ENCODE results near the gene CCNF.

CCNF gene

GRCh38 chr16:2457946-2458345 lies 28.7 kb downstream of the CCNF start:
- no peak for DNase-seq

GRCh38 chr16:2458887-2459646 lies 29.8 kb downstream of the CCNF start:
- DNase-seq: no peak

- peak; percentile 93 for DNase-seq
Measured at GRCh38 chr16:2459647-2460390, 30.6 kb downstream of the CCNF start, which contains the start of gene TEDC2. TEDC2 (plus strand) TSS chr16:2460109; CDS start chr16:2460145, 36 bp downstream.

DNA sequence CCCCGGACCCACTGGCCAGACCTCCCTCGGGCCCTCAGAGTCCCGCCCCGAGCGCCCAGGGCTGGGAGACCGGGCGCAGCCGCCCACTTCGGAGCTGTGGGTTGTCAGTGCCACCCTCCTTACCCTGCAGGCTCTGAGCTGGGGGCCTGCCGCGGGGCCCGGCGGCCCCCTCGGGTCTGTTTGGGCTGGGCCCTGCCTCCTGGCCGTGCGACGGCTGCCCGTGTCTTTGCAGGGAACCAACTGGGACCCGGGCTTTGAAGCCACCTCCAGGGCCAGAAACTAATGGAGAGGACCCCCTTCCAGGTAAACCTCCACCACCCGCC lies 31.1 kb downstream of the CCNF start:
- no peak for DNase-seq

DNA sequence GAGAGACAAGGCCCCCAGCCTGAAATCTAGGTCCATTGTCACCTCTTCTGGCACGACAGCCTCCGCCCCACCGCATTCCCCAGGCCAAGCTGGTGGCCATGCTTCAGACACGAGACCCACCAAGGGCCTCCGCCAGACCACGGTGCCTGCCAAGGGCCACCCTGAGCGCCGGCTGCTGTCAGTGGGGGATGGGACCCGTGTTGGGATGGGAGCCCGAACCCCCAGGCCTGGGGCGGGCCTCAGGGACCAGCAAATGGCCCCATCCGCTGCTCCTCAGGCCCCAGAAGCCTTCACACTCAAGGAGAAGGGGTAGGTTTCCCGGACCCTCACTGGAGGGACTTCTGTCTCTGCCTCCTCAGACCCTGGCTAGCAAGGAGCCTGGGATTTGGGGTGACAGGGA lies 31.7 kb downstream of the CCNF start:
- DNase-seq: no peak

DNA sequence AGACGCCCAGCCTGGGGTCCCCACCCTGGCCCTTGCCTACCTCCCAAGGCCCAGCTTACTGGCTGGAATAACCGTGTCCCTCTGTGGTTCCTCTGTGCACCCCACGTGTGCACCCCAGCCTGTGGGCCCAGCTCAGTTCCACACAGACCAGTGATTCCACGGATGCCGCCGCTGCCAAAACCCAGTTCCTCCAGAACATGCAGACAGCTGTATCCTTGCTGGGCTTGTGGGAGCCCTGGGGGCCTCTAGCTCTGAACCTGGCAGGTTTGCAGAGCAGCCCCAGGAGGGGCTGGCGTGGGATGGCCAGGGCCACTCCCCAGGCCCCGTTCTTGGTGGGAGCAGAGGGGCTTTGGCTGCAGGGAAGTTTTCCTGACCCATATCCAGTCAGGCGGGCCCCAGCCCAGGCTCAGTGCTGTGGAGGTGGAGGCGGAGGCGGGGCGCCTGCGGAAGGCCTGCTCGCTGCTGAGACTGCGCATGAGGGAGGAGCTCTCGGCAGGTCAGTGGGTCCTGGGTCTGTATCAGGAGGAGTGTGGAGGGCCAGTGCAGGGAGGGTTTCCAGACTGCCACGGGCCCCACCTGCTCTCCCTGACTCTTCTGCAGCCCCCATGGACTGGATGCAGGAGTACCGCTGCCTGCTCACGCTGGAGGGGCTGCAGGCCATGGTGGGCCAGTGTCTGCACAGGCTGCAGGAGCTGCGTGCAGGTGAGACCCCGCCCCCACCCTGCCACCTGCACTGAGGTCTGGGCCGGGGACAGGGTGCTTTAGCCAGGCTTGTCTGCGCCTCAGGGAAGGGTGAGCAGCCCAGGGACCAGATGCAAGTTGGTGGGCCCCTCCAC lies 33.0 kb downstream of the CCNF start:
- DNase-seq: no peak

- no peak for DNase-seq
Measured at GRCh38 chr16:2464333-2464732, 35.1 kb downstream of the CCNF start.

GRCh38 chr16:2465653-2466415 lies 36.6 kb downstream of the CCNF start:
- DNase-seq: no peak

GRCh38 chr16:2466667-2467527 lies 37.6 kb downstream of the CCNF start:
- DNase-seq: no peak

DNA sequence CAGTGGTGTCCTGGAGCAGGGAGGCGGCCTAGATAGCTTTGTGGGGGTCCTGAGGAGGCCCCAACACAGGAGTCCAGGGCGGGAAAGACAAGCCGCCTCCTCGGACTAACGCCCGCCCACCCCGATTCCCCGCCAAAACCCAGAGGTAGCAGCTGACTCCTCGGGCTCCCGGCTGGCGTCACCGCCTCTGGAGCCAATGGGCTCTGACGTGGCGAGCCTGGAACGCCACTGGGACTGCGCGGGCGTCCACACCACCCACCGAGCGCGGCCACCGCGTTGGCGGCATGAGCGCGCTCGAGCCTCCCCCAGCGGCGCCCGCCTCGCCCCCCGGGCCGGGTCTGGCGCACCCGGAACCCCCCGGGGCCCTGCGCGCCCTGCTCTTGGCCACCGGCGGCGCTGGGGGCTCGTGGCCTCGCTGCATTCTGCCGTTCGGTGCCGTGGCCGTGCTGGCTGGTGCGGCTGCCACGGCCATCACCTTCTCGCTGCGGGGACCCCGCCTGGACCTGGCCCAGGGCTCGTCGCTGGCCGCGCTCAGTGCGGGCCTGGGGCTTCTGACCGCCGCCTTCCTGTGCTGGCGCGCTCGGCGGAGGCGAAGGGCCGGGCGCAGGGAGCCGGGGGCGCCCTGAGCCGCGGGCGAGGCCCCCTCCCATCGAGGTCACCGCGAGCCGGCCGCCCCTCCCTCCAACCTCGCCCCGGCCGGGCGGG lies 38.4 kb downstream of the CCNF start:
- peak; percentile 82 for DNase-seq

GRCh38 chr16:2468233-2468724 lies 39.0 kb downstream of the CCNF start:
- peak; percentile 83 for DNase-seq

DNA sequence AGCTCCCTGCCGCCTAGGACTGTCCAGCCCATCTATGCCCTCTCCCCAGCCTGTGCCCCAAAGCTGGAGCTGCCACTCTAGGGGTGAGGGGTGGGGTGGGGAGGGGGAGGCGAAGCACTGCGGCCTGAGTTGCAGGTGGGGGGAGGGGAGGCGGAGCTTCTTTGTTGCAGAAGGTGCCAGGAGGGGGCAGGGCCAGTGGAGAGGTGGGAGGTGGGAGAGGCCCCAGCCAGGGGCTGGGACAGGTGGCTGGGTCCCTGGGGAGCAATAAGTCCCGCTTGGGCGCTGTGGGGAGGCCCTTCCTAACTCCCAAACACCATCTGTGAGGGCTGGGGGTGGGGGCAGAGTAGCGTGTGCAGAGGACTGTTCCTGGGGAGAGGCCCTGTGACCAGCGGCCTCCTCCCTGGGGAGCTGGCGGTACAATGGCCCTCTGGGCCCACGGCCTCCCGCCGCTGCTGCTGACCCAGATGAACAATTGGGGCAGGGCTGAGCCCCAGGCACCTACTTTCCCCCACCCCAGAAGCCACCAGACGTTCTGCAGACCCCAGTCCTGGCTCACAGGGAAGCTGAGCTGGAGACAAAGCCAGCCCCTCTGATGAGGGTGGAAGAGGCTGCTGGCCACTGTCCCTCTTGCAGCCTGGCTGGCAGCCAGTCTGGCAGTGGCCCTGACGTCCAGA lies 39.6 kb downstream of the CCNF start:
- DNase-seq: peak; percentile 98

GRCh38 chr16:2469399-2470233 lies 40.4 kb downstream of the CCNF start:
- DNase-seq: peak; percentile 40

GRCh38 chr16:2470234-2470601 lies 41.0 kb downstream of the CCNF start:
- DNase-seq: no peak

DNA sequence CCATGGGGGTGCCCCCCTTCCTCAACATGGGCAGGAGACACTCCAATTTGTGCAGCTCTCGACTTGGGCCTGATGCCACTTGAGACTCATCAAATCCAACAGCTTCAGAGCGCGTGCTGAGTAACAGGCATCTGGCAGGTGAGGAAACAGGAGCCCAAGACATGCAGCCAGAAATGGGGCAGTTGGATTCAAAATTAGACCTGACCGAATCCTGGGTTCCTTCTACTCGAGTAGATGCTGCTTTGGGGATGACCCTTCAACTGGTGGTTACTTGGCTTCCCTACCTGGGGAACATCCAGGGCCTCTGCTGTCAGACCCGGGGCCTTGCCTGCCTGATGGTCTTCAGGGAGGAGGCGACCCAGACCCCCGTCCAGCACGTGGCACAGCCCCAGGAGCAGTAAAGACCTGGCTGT lies 41.4 kb downstream of the CCNF start:
- DNase-seq: peak; percentile 12

GRCh38 chr16:2471016-2471652 lies 41.9 kb downstream of the CCNF start, which contains the start of gene NTN3:
NTN3 (plus strand) TSS chr16:2471297; CDS start chr16:2471702, 405 bp downstream.
- peak; percentile 21 for DNase-seq

- DNase-seq: no peak
Measured at GRCh38 chr16:2471653-2472487, 42.6 kb downstream of the CCNF start.

GRCh38 chr16:2472488-2472864 lies 43.2 kb downstream of the CCNF start:
- DNase-seq: no peak

Measured in DMS153 (cell line).